GM18861 (cell line): Measurements from ENCODE around the gene HACL1.

Source experiments
- ATAC-seq: cut with Tn5 transposase; IDR thresholded peaks from one replicate; pipeline ENCODE4 v1.9.1; 2021; ENCODE audit not compliant: unreplicated experiment

The HACL1 gene

DNA sequence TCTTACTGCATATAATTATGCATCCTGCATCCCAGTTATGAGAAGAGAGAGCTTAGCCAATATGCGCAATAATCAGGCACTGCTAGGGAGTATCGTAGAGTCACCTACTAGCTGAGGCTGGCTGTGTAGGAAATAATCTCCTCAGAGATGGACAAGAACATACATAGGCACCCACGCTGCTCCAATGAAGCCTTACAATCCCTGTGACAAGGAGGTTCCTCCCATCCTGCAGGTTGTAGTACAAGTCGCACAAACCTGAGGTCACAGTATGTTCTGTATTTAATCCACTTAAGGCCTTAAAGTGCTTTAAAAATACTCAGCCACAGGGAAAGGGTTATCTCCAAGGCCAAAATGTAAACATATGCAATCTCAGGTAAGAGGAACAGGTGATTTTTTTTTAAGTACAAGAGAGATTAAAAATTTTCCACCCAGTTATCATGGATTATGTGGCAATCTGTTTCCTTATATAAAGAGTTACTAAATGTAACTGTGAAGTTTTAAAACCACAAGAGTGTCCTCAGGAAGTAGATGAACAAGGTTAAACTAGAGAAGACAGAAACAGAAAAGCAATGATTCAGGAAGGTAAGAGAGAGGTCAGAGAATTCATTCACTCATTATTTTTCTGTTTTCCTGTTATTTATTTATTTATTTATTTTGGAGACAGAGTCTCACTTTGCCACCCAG lies 72.4 kb downstream of the HACL1 start:
- no peak for ATAC-seq

DNA sequence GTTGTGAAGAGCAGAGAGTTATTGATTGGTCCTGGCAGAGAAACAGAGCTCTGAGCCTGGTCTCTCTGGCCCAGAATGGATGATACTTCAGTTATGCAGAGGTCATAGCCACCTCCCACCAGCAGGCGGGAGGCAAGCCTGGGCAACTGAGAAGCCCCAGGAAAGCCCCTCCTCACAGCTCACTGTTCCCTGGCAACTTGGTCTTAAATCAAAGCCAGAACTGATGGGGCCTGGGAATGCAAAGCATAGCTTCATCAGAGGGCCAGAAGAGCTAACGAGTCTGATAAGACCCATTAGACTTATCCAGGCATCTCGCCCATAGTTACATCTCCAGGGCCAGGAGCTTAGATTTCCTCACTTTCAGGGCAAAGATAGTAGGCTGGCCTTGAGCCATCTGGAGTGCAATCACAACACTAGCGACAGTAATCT lies 74.3 kb downstream of the HACL1 start:
- peak; percentile 52 for ATAC-seq

DNA sequence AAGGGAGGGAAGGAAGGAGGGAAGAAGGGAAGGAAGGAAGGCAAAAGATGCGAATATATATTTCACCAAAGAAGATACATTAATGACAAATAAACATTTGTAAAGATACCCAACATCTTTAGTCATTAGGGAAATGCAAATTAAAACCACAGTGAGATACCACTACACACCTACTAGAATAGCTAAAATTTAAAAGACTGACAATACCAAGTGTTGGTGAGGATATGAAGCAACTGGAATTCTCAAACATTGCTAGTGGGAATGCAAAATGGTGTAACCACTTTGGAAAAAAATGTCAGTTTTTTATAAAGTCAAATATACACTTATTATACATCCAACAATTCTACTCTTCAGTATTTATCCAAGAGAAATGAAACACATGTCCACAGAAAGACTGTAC lies 75.6 kb downstream of the HACL1 start:
- no peak for ATAC-seq

DNA sequence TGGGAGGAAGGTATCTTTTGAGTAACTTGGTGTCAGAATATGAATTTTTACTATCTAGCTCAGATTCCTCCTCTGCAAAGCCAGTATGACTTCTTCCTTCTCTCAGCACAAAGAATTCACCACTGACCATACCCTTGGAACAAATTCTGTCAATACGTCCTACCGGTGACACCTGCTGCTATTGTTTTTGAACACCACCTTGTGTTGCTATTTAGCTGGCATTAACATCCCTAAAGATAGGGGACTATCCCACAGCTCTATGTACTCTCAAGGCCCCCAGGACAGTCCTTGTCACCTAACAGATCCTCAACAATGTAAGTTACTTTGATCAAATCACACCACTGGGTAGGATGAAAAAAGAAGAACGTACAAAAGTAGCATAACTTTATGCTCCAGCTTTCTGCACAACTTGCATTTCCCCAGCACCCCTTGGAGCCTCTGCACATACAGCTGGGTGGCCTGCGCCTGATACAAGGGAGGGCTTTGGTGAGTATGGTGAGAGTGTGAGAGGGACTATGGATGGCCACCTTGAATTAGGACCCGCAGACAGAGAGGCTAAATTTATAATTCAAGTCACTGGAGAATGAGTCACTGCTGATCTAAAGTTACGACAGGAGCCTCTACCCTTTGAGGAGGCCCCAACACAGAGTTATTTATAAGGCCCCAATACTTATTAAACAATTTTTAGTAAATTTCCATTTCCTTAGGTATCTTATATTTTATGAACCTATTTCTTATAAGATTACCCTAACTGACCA lies 77.5 kb downstream of the HACL1 start:
- ATAC-seq = no peak

DNA sequence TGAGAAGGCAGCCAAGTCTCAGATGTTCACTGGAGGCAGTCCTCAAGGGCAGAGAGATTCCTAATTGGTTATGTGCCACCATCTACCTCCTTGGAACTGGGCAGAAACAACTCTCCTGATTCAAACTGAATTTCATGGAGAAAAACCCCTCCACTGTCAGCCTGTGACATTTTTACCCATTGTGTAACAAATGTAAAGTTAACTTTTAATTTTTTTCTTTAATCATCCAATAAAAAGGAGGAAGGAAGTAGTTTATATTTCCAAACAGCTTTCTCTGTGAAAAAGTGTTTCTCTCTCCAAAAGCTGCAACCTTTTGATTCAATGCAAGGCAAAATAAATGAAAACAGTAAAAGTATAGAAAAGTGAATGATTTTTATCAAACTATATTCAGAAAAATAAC lies 79.4 kb downstream of the HACL1 start:
- no peak for ATAC-seq

DNA sequence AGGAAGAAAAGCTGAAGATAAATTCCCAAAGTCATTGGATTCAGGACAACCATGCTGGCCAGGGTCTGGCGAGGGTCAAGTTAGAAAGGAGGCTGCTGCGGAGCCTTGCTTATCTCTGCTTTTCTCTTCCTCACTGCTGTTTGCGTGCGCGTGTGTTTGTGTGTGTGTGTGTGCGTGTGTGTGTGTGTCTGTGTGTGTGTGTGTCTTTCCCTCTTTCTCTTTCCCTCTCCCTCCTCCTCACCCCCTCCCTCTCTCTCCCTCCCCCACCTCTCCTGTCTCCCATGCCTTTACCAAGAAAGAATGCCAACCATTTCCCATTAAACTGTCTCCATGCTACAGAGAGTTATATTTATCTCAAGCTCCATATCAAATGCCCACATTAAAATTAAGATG lies 79.8 kb downstream of the HACL1 start, which contains the start of gene COLQ:
Gene COLQ, minus strand, starts transcription at position 134 of the 393 bp plus-strand sequence. Its CDS starts 81 bp downstream, at position 53.
- ATAC-seq = no peak

DNA sequence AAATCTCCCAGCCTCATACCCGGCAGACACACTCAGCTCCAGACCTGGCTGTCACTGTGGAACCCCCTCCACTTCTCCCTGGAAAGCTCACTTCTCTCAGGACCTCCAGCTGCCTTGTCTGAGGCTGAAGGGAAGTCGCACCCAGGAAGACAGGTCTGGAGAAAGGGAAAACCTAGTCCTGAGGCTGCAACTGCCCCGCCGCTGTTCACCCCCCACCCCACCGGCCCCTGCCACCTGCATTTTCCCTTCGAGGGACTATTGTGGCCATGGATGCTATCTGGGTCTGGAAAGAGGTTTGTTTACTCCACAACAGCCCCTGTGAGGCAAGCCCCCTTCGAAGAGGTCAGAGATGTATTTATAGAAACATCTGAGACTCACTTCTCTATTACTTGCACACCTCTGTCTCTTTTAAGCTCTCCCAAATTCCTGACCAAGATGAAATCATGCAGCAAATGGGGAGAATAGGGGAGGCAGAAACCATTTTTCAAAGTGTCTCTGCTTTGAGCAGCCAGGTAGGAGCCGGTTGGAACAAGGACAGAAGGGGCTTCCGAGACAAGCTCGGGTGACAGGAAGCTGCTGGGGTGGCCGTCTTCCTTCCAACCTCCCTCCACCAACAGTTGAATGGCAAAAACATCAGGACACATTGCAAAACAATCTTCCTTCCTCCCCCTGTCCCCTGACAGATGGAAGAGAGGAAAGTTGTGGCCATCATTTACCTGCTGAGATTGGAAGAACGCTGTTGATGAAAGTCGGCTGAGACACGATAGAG lies 80.4 kb downstream of the HACL1 start:
- ATAC-seq = no peak

DNA sequence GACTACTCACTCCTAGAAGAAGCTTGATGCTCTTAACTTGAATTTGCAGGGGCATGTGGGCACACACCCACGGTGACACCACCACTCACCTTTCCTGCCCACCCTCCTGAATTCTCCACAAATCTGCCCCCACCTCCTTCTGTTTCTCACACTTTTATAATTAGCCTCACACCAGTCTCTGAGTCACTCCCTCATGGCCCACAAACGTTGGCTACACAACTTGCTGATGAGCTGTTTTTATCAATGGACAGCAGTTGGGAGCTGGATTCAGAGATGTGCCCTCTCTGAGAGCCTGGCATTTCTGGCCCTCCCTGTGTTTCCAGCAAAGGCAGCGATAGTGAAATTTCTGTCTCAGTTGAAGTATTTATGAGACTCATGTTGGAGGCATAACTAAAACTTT lies 81.2 kb downstream of the HACL1 start:
- ATAC-seq = no peak

DNA sequence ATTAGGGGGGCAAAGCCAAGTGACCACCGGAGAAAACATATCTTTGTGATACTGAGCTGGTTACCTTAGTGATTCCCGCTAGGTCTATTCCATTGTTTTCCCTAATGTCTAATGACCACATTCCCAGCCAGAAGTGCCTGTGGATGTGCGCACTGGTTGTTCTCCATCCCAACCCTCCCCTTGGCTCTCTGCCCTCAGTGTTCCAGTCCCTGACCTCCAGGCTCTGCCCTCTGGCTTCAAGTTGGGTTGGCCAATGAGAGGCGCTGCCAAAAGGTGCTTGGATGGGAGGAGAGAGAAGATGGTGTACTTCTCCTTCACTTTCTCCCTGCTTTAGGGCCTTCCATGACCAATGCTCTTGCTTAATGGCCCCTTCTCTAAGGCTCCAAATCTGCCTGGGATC lies 82.3 kb downstream of the HACL1 start:
- ATAC-seq = no peak

DNA sequence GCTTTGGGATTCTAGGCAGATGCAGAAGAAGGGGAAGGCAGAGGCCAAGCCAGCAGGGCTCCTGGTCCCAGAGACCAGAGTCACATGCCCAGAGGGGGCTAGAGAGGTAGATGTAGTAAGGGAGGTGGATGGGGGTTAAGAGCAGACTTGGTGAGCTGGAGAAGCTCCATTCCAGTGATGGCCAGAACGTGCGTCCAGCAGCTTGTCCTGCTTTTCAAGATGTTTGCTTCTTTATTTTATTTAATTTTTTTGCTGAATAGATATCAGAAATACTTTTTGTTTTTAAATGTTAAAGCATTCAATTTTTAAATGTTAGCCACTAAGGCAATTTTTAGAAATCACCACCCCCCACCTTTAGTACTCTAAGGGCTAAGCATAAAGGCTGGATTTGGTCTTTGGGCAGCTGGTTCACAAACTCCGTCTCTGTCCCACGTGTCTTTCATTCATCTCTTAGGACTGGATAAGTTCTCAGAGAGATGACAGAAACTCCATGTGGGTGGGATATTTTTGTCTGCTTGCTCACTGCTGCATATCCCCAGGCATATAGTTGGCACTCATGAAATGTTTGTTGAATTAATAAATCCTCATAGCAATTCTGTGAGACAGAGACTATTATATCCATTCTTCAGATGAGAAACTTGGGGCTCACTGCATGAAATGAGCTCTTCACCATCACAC lies 86.6 kb downstream of the HACL1 start:
- ATAC-seq = no peak

DNA sequence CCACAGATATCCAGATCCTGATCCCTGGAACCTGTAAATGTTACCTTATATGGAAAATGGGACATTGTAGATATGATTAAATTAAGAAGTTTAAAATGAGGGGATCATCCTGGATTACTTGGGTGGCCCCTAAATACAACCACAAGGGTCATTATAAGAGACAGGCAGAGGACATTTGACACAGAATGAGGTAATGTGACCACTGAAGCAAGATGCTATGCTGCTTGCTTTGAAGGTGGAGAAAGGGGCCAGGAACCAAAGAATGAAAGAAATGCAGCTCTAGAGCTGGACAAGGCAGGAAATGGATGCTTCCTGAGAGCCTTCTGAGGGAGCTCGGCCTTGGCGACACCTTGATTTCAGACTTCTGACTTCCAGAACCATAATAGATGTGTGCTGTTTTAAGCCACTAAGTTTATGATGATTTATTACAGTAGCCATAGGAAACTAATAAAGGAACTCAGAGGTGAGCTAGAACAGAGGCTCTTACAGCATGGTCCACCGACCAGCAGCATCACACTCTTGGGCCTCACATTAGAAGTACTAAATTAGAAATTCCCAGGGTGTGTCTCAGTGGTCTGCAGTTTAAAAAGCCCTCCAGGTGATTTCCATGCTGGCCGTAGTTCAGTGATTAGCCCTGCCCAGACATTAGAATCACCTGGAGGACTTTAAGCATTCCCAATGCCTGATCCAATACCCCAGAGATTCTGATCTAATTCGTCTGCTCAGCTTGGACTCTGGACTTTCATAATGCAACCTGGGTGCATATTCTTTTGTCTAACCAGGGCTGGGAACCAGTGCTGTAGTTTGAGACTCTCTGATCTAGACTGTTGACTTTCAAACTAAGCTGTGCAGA lies 87.3 kb downstream of the HACL1 start:
- ATAC-seq = no peak

DNA sequence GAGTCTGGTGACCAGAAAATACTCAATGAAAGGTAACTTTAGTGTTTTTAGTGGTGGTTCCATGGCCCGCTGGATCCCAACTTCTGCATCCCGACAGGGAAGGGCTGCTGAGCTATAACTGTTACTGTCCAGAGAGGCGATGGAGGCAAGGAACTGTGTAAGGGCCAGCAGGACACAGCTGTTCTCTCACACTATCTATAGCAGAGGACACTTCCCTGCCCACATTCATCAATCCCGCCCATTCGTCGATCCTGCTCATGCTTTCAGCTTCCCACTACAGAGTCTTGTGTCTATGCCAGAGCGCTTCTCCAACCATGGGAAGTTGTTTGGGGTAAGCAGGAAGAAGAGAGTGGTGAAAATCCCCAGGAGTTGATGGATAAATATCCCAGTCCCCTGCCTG lies 88.3 kb downstream of the HACL1 start:
- ATAC-seq = no peak

DNA sequence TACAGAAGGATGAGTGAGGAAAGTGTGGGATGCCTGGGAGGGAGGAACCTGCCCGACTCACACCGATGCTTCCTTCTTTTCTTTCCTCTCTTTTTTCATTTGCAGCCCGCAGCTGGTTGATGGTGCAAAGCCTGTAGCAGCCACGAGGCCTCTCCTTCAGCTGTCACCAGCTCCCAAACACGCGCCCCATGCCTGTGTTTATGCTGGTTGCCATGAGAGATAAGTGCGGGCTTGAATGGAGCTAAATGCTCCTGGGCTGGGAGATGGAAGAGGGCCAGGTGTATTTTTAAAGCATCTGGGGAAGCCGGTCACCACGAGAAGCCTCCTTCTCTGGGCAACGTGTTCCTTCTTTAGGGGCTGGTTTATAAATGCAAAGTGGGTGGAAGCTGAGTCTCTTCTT lies 89.2 kb downstream of the HACL1 start:
- ATAC-seq = no peak

DNA sequence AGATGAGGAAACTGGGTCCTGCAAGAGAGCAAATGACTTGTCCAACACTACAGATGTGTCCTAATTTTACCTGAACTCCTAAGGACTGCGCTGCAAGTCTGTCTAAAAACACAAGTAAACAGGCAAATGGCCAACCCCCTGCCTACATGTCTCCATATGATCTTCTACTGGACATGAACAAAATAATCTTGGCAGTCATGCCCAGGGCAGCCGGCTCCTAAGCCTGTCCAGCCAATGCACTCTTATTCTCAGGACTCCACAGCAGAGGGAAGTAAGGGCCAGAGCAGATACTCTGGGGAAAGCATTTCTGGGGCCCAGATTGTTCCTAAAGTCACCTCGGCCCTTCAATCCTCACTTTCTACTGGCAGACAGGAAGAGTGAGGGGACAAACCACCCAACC lies 90.2 kb downstream of the HACL1 start:
- no peak for ATAC-seq
